Measurements from ENCODE around the gene COMMD8.

- TF ChIP-seq, protein P1, sequence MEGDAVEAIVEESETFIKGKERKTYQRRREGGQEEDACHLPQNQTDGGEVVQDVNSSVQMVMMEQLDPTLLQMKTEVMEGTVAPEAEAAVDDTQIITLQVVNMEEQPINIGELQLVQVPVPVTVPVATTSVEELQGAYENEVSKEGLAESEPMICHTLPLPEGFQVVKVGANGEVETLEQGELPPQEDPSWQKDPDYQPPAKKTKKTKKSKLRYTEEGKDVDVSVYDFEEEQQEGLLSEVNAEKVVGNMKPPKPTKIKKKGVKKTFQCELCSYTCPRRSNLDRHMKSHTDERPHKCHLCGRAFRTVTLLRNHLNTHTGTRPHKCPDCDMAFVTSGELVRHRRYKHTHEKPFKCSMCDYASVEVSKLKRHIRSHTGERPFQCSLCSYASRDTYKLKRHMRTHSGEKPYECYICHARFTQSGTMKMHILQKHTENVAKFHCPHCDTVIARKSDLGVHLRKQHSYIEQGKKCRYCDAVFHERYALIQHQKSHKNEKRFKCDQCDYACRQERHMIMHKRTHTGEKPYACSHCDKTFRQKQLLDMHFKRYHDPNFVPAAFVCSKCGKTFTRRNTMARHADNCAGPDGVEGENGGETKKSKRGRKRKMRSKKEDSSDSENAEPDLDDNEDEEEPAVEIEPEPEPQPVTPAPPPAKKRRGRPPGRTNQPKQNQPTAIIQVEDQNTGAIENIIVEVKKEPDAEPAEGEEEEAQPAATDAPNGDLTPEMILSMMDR (IDR thresholded peaks at IDR 0.05) = no peak
- no peak for TF ChIP-seq POLR2A (IDR thresholded peaks at IDR 0.05)
Measured at GRCh38 chr4:47434931-47435330, 28.6 kb downstream of the COMMD8 start.
